ENCODE results near the gene TMEM63A.
"Not testable (repeated sequence)": the region's sequence is repeated elsewhere in the genome, so short reads cannot be mapped to it uniquely, and the experiment has no call there.

The TMEM63A gene

DNA sequence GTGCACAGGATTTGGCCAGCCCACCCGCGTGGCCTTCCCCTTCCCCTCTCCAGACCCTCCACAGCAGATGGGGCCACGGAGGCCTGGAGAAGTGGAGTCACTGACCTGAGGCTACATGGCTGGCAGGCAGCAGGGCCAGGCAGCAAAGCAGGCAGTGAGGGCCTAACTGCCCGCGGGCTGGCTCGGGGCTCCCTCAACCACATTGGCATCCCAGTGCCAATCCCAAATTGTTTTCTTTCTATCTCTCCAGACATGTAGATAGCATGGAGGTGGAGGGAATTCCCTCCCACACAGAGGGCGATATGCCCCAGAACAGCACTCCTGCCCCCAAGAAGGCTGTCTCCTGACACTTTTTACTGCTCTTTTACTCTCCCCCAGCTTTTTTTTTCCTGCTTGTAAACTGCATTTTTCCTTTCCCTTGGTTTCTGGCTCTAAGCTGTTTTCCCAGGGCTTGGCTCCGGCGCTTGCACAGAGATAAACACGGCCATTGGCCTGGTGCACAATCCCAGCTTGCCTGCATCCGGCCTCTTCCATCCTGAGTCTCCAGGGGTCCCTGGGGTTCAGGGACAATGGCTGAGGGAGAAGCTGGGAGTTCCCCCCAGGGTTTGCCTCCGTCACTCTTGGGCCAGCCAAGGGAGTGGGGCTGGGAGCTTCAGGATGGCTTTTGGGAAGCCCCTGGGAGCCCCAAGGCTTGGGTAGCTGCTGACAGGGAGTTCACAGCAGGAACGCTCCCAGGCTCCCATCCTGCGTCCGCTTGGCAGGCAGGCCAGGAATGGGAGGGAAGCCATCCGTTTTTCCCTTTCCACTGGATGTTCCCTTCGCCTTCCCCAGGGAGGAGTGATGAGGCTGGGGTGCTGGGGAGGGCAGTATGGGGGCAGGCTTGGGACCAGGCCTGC is 65.3 kb downstream of the TMEM63A start:
- DNase-seq: peak; percentile 58

DNA sequence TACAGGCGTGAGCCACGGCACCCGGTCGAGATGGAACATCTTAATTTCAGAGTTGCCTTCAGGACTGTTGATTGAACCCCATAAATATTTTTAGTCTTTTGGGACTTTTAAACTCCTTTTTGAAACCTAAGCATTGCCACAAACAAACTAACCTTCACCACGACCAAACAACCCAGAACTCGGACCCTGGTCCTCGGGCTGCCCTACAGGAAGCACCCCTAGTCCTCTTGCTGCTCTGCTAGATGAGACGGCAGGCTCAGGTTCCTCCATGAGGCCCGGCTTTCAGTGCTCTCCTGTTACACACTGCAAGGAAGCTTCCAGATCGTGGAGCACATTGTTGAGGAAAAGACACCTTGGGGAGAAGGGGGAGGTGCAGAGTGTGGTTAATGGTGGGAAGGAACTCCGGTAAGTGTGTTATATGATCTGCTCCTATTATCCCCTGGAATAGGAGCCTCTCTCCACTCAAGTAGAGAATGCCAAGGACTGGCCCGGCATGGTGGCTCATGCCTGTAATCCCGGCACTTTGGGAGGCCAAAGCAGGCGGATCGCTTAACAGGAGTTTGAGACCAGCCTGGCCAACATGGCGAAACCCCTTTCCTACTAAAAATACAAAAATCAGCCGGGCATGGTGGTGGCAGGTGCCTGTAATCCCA is 66.5 kb downstream of the TMEM63A start:
- DNase-seq: peak; percentile 37

DNA sequence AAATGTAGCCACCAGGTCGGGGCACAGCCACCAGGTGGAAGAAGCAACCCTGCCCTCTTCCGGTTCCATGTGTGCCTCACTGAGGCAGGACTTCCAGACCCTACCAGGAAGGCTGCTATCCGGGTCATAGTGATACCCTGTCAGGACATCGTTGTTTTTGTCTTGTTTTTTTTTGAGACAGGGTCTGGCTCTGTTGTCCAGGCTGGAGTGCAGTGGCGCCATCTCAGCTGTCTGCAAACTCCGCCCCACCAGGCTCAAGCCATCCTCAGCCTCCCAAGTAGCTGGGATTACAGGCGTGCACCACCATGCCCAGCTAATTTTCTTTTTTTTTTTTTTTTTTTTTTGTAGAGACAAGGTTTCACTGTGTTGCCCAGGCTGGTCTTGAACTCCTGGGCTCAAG is 67.1 kb downstream of the TMEM63A start:
- DNase-seq: not testable (repeated sequence)

DNA sequence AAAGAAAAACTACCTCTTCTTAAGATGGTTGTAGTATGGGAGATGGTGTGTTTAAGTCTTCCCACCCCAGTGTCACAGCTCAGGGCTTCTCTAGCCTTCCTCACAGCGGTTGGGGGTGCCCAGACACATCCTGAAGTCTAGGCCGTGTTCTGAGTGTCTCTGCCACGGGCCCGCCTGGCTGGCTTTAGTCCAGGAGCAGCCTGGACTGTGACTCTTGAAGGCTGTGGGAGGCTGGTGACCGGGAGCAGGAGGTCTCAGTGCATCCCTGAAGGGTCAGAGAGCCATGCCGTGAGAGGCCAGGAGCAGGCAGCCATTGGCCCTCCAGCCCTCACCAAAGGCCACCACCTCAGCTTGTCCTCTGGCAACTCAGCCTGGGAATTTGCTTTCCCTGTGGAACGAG is 67.8 kb downstream of the TMEM63A start:
- DNase-seq: peak; percentile 28

DNA sequence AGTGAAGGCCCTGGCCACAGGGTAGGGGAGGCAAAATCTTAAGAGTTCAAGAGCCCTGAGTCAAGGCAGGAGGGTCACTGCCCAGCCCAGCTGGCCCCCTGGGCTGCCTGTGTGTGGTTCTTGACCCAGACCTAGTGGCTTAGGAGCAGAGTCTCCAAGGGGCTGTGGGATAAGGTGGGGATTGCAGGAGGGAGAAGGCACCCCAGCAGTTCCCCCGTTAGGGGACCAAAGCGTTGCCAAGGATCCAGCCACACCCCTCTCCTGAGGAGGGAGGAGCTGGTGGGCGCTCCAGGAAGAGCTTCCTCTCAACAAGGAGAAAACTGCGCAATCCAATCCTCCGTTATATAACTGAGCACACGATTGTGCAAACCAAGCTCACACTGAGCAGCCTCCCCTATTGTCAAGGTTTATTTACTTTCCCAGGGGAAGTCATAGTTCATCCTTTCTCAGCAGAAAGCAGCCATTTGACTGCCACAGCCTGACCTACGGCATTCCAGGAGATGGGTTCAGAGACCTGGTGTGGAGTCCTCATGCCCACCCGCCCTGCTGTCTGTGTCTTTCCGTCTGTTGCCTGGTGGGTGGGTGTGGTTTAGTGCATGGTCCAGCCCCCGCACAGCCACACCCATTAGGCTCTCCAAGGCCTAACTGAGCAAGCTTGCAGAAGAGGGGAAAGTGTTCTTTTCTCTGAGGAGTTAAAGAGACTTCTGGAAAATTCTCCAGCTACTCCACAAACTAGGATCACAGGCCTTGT is 68.8 kb downstream of the TMEM63A start:
- DNase-seq: peak; percentile 50

DNA sequence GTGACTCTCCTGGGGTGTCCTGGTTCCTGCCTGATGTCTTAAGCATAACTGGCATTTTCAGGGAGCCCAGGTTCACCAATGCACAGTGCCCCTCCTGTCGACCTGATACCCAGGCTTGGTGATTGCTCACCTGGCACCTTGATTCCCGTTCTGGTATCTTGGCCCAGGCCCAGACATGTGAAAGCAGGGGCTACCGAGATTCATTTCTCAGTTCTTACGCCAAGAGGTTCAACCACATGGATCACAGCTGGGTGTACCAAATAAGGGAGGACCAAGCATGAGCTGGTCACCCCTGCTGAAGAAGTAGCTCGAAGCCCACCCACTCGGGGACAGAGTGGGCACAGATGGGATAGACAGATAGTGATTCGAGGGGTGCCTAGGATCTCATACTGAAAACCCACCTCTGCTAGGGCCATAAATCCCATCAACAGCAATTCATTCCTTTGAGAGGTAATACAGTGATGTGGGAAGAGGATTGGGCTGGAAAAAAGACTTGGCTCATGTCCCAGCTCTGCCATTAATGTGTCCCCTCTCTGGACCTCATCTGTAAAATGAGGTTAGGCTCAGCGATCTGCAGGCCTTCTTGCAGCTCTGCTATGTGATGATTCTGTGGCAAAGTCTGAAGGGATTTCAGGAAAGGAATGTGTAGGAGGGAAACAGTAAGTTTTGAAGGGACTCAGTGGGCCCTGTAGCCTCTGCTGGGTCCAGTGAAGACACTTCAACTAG is 69.5 kb downstream of the TMEM63A start:
- no peak for DNase-seq

DNA sequence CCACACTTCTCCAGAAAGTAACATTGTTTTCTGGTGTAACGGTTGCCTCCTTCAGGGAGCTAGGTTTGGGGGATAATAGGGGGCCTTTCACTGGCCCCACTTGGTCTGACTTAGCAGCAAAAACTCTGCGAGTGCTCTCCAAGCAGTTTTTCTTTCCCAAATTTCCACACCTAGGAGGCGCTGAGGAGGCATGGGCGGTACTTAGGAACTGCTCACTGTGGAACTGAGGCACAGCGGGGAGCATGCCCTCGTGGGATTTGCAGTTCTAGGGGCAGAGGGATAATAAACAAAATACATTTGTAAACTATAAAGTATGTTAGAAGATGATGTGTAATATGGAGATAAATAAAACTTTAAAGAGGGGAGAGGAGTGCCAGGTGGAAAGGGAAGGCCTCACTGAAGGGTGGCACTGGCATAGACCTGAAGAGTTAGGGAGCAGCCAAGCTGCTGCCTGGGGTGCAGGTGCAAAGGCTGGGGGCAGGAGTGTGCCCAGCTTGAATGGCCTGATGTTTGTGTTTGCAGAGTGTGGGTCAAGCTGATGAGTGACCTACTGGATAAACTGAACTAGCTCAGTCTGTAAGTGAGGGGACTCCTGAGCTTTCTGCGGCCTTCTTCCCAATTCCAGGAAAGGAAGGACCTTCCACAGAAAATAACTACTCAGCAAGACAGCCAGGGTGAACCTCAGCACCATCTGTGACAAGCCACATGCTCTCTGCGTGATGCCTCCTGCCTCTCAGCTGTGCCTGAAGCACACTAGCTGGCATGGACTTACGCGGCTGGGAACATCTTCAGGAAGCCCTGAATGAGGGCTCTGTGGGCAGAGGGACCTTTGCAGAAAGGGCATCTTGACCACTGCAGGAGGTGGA is 70.3 kb downstream of the TMEM63A start:
- peak; percentile 23 for DNase-seq

DNA sequence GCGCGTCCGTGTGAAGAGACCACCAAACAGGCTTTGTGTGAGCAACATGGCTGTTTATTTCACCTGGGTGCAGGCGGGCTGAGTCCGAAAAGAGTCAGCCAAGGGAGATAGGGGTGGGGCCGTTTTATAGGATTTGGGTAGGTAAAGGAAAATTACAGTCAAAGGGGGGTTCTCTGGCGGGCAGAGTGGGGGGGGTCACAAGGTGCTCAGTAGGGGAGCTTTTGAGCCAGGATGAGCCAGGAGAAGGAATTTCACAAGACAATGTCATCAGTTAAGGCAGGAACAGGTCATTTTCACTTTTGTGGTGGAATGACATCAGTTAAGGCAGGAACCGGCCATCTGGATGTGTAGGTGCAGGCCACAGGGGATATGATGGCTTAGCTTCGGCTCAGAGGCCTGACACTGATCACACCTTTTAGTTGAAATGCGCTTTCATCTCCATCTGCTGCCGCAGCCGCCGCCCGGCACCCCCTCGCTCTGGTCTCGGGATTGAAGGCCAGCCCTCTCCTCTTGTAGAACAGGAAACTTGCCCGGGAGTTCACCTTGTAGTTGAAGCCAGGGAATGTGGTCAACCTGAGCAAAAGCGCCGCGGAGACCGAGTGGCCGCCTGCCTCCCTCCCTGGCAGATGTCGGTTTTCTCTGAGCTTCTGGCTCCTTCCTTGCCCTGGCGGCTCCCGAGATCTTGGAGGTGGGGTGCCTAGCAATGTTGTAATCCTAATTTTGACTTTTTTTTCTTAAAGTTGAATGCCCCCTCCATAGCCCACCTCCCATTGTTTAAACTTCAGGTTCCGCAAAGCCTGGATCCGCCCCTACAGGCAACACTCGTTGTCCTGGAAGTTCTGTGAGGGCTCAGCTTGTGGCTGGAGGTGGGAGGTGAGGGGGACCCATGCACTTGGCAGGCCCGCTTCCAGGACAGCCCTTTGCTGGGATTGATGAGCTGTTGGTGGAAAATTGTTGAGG is 71.3 kb downstream of the TMEM63A start:
- DNase-seq: peak; percentile 69

DNA sequence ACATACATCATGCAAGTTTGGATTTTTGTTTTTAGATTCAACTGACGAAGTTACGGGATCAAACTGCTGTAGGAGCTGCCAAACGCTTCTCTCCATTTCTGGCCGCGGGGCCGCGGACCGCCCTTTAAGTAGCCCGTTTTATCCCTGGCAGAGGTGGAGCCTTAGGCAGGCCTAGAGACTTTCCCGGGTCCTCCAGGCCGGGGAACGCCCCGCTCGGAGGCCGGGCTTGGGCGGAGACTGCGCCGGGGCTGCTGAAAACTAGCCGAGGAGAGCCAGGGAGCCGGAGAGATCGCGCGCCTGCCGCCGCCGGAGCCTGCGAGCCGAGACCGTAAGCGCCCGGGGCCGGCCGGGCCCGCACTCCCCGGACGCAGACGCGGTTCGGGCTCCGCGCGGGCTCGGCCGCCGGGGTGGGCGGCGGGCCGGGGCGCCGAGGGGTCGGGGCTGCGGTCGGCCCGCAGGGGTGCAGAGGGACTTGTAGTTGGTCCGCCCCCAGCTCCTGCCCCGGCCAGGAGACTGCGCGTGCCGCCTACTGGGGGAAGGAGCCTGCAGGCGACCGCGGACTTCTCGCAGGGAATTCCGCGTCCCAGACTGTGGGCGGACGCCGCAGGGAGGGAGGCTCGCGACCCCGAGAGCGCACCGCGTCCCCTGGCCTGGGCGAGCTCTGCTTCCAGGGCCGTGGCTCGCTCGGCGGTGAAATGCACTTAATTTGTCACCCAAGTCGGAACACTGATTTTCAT is 72.2 kb downstream of the TMEM63A start, which contains the start of gene EPHX1:
TSS of gene EPHX1 (plus strand) at position 283 of the 737 bp plus-strand sequence. CDS start 18,606 bp downstream, outside the sequence.
- DNase-seq: peak; percentile 94

DNA sequence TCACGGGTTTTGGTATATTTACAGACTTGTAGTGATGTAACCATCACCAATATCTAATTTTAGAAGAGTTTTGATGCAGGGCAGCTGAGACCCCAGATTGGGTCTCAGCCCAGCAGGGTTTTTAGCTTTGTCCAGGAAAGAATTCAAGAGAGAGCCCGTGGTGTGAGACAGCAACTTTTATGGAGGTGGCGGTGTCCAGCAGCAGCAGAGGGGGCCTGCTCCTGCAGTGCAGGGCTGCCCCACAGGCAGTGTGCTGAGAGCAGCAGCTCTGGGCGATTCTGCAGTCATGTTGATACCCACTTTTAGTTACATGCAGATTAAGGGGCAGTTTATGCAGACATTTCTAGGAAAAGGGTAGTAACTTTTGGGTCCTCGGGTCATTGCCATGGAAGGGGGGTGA is 74.0 kb downstream of the TMEM63A start:
- no peak for DNase-seq

DNA sequence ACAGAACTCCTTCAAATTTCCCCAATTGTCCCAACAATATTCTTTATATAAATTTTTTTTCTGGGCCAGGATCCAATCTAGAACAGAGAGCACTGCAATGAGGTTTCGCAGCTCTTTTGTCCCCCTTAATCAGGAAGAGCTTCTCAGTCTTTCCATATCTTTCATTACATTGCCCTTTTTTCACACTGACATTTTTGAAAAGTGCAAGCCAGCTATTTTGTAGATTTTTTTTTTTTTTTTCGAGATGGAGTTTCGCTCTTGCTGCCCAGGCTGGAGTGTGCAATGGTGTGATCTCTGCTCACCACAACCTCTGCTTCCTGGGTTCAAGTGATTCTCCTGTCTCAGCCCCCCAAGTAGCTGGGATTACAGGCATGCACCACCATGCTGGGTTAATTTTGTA is 75.4 kb downstream of the TMEM63A start:
- DNase-seq: not testable (repeated sequence)

DNA sequence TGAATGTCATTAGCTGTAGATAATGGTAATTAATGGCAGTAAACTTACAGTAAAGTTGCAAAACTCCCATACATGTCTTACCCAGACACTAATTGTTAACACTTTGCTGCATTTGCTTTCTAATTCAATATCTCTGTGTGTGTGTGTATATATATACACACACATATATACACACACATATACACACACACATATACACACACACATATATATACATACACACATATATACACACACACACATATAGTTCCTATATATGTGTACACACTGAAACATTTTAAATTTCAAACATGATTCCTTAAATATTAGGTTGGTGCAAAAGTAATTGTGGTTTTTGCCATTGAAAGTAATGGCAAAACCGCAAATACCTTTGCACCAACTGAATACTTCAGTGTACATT is 75.9 kb downstream of the TMEM63A start:
- no peak for DNase-seq

DNA sequence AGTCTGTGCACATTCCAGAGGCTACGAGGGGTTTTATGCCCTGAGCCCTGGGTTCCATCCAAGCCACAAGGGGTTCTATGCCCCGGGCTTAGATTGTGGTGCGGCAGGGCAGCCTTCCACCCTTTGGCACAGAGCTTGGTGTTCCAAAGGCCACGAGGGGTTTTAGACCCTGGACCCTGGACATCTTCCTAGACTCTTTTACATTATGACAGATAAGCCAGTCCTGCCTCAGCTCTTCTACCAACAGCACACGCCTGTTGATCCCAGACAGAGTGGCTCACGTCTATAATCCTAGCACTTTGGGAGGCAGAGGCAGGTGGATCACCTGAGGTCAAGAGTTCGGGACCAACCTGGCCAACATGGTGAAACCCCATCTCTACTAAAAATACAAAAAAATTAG is 81.0 kb downstream of the TMEM63A start:
- not testable (repeated sequence) for DNase-seq

DNA sequence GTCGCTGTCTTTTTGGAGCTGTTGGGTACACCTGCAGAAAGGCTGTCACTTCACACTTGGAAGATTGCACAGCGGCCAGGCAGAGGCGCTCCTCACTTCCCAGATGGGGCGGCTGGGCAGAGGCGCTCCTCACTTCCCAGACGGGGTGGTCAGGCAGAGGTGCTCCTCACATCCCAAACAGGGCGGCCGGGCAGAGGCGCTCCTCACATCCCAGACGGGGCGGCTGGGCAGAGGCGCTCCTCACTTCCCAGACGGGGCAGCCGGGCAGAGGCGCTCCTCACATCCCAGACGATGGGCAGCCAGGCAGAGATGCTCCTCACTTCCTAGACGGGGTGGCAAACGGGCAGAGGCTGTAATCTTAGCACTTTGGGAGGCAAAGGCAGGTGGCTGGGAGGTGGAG is 86.1 kb downstream of the TMEM63A start:
- DNase-seq: not testable (repeated sequence)

All from left hindlimb (tissue), 1 donor.